Stimulated activated CD4-positive, alpha-beta T cell treated with anti-CD3 and anti-CD28 coated beads, Interleukin-1b, Interleukin-23, amount 100 ng/mL, for 48 hours (primary cell): Measurements from ENCODE around the gene LOX.

Experiments used
- DNase-seq: peaks from one replicate; pipeline ENCODE4 v3.0.0-alpha.2; 2020

The LOX gene, protein sequence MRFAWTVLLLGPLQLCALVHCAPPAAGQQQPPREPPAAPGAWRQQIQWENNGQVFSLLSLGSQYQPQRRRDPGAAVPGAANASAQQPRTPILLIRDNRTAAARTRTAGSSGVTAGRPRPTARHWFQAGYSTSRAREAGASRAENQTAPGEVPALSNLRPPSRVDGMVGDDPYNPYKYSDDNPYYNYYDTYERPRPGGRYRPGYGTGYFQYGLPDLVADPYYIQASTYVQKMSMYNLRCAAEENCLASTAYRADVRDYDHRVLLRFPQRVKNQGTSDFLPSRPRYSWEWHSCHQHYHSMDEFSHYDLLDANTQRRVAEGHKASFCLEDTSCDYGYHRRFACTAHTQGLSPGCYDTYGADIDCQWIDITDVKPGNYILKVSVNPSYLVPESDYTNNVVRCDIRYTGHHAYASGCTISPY

DNA sequence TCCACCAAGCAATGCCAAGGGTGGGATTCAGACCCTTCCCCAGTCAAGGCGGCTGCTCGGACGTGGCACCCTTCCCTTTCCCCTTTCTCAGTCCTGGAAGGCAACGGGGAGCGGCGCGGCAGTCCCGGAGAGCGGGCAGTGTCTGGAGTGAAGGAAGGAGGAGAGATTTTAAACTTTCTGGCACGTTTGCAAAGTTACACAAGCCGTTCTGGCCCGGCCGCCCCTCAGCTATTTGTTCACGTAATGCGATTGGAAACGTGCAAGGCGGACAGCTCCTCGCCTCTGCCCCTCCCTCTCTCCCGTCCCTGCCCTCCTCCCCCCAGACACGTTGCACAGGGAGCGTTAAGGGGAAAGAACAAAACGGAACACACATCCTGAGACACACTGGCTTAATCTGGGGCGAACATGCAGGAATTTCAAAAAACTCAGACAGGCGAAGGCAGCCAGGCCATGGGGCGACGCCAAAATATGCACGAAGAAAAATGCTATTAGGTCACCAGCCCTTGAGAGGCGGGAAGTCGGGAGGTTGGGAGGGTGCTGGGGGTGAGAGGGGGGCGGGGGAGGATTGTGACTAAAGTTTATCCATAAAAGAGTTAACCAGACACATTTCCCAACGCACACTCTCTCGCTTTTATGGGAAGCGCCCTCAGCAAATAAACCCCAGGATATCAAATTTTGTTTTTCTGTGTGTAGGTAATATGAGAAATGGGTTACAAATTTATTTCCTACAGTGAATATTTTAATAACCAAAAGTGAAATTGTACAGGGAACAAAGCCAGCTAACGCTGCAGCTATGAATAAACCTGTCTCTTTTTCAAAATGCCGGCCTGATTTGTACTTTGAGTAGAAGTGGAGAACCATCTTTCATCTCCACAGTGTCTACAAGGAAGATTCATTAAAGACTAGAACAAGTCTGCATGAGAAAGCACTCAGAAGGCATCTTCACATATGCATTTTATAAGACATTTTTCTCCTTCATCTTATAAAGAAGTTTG lies at the start of gene LOX:
Gene LOX (minus strand): TSS at position 144 of the 995 bp plus-strand sequence. CDS start 274 bp downstream, outside the sequence.
- no peak for DNase-seq

DNA sequence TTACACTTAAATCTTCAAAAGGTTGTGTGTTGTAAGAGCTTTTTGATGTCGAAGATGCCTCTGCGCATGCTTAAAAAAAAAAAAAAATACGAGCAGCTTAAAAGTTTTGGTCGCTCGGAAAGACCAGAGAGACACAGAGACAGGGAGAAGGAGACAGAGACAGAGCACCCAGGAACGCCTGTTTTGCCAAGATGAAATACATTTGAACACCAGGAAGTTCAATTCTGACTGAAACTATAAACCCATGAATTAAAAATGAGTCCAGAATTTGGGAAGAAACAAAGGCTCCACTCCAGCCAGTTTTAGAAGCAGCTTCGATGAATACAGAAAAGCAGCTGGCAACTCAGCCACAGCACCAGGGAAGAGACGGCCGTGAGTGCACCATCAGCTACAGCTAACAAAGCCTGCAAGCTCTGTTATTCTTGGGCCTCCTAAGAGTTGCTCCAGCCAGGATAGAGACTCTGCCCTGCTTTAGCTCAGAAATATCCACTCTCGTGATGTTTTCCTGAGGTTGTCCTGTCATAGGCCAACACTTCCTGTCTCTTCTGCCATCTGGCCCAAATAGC lies 48.8 kb upstream of the LOX start:
- no peak for DNase-seq

DNA sequence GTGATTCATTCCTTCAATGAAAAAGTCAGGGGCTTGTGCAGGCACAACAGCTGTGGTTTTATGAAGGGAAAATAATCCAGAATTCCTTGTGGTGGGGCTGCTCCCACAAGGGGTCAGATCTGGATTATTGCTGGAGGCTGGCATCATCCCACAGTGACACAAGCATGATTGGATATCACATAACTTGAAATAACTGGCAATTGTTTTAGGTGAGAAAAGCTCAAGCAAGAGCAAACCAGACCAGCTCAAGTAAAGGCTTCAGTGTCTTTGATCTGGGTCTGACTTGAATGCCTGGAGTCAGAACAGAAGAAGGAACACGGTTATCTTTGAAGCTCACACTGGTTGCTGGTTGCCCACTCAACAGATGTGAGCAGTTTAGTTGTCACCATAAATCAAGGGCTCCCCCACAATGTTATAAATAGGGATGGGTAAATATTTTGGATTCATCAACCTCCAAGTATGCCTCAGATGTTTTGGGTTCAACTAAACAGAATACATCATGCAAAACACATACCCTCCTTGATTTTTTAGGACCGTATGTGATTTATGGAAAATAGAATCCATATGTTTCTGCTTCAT lies 48.2 kb upstream of the LOX start:
- no peak for DNase-seq

DNA sequence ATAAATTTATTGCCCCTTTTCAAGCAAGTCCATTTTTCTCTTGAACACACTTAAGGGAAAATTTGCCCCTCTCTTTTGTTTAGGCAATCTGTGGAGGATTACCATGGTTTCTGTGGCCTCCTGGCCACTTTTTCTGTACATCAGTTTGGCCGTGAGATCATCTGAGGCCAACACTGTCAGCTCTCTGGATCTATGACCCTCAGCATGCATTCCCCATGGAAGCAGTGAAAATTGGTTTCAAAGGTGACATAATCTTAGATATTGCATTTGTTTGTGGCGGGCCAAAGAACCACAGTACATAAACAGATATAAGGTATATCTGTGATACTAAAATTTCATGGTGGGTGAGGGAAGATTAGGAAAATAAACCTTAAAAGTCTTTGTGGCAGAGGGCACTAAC lies 46.7 kb upstream of the LOX start:
- DNase-seq, result no peak

DNA sequence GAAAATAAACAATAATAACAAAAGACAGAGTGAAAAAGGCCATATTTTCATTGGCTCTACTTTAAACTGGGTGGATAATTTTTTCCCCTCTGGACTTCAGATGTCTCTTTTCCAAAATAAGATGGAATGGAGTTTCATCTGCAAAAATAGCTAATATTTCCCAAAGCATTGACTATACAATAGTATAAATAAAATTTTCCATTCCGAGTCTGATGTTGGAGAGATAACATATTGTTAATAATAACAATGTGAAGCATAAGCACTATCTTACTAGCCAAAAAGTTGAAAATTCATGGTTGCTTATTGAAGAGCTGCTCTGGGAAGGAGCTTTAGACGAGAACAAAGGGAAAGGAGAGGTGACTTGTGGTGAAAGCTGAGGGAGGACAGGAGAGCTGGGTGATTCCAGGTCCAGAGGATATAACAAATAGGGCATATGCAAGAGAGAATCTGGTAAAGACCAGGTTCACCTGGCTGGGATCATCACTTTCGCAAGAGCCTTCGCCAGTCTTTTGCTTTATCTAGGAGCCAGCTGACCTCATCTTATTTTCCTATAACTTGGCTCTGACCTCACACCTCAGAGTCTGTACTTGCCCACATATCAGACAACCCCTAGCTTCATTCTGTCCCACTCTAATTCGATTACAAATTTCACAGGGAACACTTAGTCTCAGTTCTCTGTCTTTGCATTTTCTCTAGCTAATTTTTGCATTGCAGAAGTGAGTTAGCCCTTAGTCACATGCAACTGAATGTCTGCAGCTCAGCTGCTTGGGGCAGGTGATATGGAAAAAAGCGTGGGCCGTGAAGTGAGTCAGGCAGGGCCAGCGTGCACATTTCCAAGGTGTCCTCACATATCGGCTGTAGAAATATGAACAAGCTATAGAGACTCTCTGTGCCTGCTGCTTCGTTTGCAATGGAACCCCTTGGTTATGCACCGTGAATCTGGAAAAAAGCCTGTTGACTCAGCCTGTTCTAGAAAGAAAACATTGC lies 43.7 kb upstream of the LOX start:
- peak; percentile 28 for DNase-seq

DNA sequence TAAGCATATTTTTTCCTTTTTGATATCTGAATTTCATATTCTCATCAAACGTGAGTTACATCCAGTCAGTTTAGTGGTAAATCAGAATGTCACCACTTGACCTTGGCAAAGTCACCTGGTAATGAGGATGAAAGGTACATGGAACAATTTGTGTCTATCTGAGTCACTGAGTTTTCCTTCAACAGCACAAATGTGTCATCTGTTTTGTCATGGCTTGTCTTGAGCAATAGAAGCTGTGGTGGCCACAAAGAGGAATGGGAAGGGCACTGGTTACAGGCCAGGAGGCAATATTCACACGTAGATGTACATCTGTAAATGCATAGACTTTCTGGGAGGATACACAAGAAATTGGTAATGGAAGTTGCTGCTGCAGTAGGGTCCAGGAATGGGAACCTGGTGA lies 42.9 kb upstream of the LOX start:
- no peak for DNase-seq

DNA sequence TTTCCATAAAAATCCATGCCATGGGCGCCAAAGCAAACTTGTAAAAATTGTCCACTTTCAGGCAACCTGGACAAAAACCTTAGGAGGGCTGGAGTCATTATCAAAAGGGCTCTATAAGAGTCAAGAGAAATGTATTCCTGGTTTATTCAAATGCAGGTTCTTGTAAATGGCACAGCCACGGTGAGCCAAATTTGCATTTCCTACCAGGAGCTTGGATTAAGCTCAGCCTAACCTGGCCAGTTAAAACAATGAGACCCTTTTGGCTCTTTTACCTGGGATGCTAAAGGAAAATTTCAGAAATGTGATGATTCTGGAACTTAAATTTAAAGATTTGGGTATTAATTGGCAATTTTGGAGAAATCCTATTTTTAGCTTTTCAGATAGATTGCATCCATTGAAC lies 42.4 kb upstream of the LOX start:
- DNase-seq, result no peak

DNA sequence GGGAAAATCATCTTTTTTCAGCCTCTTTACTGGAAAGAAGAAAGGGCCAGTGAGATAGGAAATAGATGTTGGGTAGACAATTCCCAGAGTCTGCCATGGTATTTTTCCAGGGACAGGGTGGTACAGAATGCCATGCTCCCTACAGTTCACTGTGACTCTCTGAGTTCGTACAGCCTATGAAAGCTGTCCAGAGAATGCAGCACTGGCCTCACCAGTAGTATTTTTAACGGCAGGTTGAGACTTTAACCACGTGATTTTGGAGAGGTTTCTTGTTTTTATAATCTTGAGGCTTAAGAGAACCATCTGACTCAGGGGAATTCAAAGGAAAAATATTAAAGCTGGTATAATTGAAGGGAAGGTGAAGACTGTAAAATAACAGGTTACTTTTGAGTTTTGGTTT lies 41.1 kb upstream of the LOX start:
- DNase-seq, result no peak

DNA sequence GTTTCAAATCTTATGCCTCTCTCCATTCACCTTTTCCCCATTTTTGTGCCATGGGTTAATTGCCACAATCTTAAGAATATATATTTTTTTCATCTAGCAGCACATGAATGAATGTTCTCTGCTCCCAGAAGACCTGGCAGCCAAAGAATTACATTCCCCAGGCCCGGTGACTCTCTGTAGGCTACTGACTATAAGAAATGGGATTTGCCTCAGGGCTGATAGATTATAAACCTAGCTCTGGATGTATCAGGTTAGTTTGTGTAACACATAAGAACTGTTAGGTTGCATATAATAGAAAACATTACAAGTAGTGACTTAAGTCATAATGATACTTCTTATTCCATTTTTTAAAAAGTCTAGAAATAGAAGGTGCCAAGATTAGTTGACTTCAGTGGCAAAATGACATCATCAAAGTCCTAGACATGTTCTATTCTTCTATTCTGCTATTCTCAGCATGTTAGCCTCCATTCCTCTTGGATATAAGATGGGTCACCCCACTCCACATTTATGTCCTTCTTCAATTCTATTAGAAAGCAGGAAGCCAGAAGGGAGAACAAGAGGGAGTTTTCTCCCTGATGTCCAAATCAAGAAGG lies 40.4 kb upstream of the LOX start:
- DNase-seq, result no peak

DNA sequence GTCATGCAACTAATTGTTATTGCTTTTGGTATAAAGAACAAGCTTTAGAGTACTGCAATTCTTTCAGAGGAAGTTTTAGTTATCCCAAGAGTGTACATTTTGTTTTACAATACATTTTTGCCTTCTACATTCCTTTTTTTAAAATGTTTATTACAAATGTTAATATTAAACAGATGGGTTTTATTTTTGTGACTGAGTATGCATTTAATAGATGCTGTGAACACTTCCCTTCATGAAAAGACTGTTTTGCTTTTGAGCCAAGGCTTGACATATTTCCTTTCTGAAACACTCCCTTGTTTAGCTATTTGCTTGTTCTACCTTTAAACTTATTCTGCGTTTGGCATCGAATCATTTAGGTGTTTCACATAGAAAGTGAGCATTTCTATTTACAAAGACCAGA lies 36.4 kb upstream of the LOX start:
- DNase-seq, result no peak

DNA sequence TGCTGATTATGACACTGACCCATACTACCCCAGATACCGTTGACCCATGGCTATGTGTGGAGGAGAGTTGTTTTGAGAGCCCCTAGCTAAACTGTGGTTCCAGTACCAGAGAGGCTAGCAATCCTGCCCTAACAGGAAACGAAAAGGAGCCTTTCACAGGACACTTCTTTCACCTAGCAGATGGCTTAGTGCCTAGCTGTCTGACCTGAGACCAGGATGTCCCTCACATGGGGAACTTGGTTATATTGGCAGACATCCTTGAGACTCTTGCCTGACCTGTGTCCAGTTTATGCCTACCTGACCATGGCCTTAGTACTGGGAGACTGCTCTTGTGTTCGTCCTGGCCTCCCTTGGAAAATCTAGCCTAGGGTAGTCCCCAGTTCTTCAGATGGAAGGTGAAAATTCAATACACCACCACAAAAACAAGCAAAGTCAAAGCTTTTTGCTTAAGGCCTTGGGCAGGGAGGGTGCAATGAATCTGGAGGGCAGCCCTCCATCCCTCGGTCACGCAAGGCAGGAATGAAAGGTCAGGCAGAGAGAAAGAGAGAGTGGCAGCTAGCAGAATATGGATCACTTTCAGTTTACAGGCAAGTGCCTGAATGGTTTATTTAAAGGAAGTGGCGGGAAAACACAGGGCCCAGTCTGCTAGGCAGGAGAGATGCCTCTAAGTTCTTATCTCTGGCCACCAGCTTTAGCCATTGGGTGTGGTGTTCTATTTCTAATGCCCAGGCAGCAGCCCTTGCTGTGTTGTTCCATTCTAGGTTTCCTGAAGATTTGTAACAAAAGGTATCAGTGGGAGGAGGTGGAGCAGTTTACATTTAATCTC lies 34.9 kb upstream of the LOX start:
- DNase-seq, result no peak

DNA sequence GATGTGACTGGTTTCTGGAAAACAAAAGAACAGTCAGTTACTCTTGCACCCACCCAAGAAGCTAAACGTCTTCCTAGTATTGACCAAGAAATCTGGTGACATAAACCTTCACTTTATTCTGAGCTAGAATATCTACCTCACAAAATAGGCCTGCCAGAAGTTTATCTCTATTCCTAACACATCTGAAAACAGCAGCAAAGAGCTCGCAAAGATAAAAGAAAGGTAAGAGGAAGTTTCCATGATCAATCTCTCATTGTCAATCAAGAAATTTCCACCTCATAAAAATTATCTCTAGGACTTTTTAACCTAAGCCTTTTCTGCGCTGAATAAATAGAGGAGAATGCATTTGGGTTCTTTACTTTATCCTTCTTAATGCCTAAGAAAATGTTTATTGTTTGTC lies 34.0 kb upstream of the LOX start:
- DNase-seq, result no peak

DNA sequence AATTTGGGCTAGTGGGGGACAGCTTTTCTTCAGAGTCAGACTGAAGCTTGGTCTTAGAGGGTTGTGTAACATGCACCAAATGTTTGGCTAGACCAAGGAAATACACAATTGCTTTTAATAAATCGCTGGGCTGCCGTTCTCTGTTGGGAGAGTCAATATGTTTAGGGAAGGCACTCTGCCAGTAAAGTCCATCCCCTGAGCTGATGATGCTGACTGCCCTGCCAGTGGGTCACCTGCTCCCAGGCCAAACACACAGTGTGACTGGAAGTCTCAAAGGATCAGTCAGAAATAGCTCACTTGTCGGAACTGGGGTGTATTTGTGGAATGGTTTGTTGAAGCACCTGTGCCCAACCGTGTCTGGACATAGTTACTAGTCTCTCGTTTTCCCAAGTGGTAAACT lies 33.4 kb upstream of the LOX start:
- DNase-seq, result no peak

DNA sequence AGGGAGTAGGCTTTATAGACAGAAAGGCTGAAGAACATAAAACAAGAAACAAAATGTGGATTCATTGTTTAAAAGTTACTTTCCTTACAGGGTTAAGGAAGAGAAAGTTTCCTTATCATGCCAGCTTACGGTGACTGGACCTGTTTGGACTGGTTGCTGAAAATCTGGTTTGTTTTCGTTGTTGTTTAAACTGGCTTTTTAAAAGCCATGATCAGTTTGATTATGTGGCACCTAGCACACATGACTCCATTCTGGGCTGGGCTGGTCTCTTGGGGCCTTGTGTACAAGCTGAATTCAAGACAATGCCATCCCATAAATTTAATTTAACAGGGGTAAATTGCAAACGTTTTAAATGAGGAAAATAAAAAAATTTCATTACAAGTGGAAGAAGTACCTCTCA lies 32.9 kb upstream of the LOX start:
- DNase-seq, result no peak

DNA sequence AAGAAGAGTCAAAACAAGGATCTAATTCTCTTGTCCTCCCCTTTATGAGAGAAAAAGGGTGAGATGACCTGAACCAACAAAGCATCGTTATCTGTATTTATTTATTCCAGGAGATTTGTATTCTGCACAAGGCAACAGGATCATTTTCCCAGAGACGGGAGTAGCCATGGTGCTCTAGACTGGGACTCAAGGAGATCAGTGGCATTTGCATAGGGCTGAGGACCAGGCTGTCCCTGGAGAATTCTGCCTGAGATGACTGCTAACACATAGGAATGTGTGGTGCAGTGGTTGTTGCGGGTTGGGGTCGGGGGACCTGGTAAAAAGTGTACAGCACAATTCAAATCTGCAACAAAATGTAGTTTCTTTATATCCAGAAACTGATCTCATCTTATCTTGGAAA lies 29.0 kb upstream of the LOX start:
- no peak for DNase-seq

DNA sequence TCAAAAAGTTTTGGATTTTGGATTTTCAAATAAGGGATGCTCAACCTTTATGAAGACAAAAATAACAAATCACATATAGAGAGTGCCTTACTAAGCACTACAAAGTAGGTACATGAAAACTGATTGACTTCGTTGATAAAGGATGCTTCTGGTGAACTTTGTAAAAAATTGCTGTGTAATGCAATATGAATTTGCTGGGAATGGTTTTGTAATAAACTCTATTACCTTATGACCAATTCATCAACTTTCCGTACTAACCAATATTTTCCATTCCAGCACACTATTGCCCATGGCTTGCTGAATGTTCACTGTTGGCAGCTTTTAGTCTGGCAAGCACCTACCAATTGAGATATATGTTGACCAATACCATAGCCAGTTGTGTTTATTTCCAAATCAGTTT lies 27.9 kb upstream of the LOX start:
- DNase-seq, result no peak

DNA sequence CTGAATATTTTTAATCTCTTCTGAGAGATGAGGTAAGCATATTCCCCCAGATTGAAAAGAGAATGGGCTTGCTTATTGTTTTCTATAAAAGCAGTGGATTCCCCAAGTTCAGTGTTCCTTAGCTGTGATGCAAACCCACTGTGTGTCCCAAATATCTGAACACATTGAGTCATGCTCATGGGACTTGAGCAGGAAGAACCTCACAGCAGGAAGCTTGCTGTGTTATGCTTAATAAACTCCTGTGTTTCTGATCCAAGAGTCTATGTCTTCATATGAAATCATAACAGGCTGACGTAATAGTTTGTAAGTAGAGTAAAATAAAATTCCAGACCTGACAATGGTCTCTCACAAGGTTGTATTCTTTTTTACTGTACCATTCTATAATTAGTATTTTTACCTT lies 24.8 kb upstream of the LOX start:
- DNase-seq, result no peak

DNA sequence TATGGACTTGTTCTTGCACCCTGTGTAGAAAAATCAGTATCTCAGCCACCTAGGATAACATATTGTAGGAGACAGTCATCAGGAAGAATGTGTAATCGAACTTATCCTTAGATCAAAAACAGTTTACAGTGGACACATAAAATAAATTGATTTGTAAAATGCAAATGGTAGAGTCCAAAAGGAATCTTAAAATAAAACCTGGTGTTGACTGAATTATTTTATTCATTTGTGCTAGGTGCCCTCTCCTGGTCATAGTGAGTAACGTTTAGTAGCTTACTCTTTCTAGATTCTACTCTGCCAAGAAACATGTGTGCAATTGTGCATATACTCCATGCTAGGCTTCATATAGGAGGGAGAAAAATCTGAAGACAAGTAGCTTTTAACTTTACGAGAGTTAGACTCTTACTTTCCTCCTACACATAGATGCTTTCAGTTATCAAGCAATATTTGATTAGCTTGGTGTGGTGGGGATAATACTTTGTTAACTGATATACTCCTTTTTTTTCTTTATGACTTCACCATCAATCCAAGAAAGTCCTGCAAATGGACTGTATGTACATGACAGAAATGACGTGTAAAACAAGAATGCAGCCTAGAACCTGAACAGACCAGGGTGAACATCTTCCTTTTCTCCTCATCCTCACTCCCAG lies 23.7 kb upstream of the LOX start:
- no peak for DNase-seq

DNA sequence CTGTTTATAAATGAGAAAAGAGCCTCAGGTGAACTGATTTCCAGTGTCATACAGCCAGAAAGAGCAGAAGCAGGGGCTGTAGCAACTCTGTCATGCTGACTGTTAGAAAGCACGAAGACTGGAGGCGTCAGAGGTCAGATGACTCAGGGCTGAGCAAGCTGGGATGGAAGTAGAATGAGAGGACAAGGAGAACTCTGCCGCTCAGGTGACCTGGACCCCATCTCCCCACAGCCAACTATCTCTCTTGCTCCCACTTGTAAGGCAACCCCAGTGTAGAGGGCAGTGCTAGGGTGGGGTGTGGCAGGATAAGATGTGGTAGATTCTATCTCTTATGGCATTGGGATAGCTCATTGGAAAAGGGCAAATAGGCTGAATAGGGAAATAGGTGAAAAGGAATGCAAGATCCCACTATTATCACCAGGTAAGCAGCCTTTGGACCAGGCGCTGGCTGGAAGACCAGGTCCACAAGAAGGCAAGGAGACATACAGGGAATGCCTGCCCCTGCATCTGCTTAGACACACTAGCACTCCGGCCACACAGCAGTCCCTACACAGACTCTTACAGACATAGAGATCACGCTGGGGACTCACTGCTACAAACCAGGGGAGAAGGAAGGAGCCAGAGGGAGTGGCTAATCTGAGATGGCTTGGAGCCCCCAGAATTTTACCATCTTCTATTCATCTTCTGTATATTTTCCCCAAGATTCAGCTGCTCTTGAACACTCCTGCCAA lies 21.2 kb upstream of the LOX start:
- no peak for DNase-seq
